Measurements from ENCODE around the gene ZXDC. TPM values are rescaled to one million over a fixed set of nuclear protein-coding genes. Genes with fewer than 3 reads are reported as not detected.

The ZXDC gene
- total RNA-seq, 6 experiments from 2014 or later, result 11.7 to 14.2 (median 13.5) TPM

GRCh38 chr3:126406389-126407296 is 69.0 kb downstream of the ZXDC start:
- H3K4me1 Mint-ChIP-seq (ENCODE audit: low read depth), result no peaks in the 10 kb centered on the region
- H3K27me3 Mint-ChIP-seq (ENCODE audit: insufficient read depth), result peaks cover 65% of the 10 kb centered on the region
- DNase-seq, result no peak
- H3K9me3 Mint-ChIP-seq, result no peaks in the 10 kb centered on the region
- TF ChIP-seq CTCF (IDR thresholded peaks at IDR 0.05), result no peak
- H3K36me3 Mint-ChIP-seq (ENCODE audit: low read depth), result no peaks in the 10 kb centered on the region
- no peak overlapping the region for H3K4me3 Mint-ChIP-seq
- H3K27ac Mint-ChIP-seq, result no peak overlapping the region

- Mint-ChIP-seq H3K36me3 (ENCODE audit: low read depth) (no peaks in the 10 kb centered on the region), H3K4me1 (ENCODE audit: low read depth) (no peaks in the 10 kb centered on the region), H3K27ac (no peak overlapping the region), H3K4me3 (no peak overlapping the region), H3K9me3 (no peaks in the 10 kb centered on the region), H3K27me3 (ENCODE audit: insufficient read depth) (peaks cover 55% of the 10 kb centered on the region)
- TF ChIP-seq CTCF (IDR thresholded peaks at IDR 0.05), result no peak
- DNase-seq, result no peak
Observed at GRCh38 chr3:126402666-126403302, 72.9 kb downstream of the ZXDC start.

GRCh38 chr3:126402178-126402577 is 73.5 kb downstream of the ZXDC start:
- H3K4me3 Mint-ChIP-seq, result no peak overlapping the region

GRCh38 chr3:126401611-126402160 is 74.0 kb downstream of the ZXDC start:
- Mint-ChIP-seq H3K27me3 (ENCODE audit: insufficient read depth) (peaks cover 51% of the 10 kb centered on the region), H3K36me3 (ENCODE audit: low read depth) (no peaks in the 10 kb centered on the region), H3K27ac (no peak overlapping the region), H3K9me3 (no peaks in the 10 kb centered on the region), H3K4me3 (no peak overlapping the region), H3K4me1 (ENCODE audit: low read depth) (no peaks in the 10 kb centered on the region)
- TF ChIP-seq CTCF (IDR thresholded peaks at IDR 0.05), result no peak
- no peak for DNase-seq

More at GRCh38 chr3:126402178-126402577, 73.5 kb downstream of the ZXDC start:
- TF ChIP-seq CTCF (IDR thresholded peaks at IDR 0.05), result no peak
- Mint-ChIP-seq H3K4me1 (ENCODE audit: low read depth) (no peaks in the 10 kb centered on the region), H3K9me3 (no peaks in the 10 kb centered on the region), H3K27ac (no peak overlapping the region), H3K27me3 (ENCODE audit: insufficient read depth) (peaks cover 50% of the 10 kb centered on the region), H3K36me3 (ENCODE audit: low read depth) (no peaks in the 10 kb centered on the region)
- no peak for DNase-seq

GRCh38 chr3:126399756-126400155 is 75.9 kb downstream of the ZXDC start:
- TF ChIP-seq CTCF (IDR thresholded peaks at IDR 0.05), result no peak
- H3K27ac Mint-ChIP-seq, result no peak overlapping the region

More at GRCh38 chr3:126399756-126400155, 75.9 kb downstream of the ZXDC start:
- Mint-ChIP-seq H3K27me3 (ENCODE audit: insufficient read depth) (peaks cover 48% of the 10 kb centered on the region), H3K36me3 (ENCODE audit: low read depth) (no peaks in the 10 kb centered on the region), H3K4me3 (no peak overlapping the region), H3K9me3 (no peaks in the 10 kb centered on the region), H3K4me1 (ENCODE audit: low read depth) (no peaks in the 10 kb centered on the region)
- DNase-seq, result no peak
